Neutrophil (primary cell): ENCODE results near the gene SLC6A1.

Experiments used
- H3K27ac ChIP-seq: fragments of 200-600 bp; sonication (generic); 2 replicates; pipeline ENCODE4 v1.5.1; 2016; ENCODE audit warnings: mild to moderate bottlenecking, moderate library complexity
- H3K27me3 ChIP-seq: fragments of 200-600 bp; sonication (generic); 2 replicates; pipeline ENCODE4 v1.6.0; 2016; ENCODE audit warnings: mild to moderate bottlenecking
- H3K36me3 ChIP-seq: fragments of 200-600 bp; sonication (generic); 2 replicates; pipeline ENCODE4 v1.5.1; 2017
- H3K4me1 ChIP-seq, 2 experiments: fragments of 200-600 bp in 1 of 2; sonication (generic) in 1 of 2; 1 replicate in 1 of 2; 2 replicates in 1 of 2; pipeline versions ENCODE4 v1.5.1 to v1.6.1; 2013 to 2016; ENCODE audit warnings: low read depth in 1 of 2, low read length in 1 of 2, mild to moderate bottlenecking in 1 of 2, moderate library complexity in 1 of 2; ENCODE audit not compliant: control insufficient read depth in 1 of 2, insufficient read depth in 1 of 2
- H3K4me3 ChIP-seq, 2 experiments: fragments of 200-600 bp in 1 of 2; sonication (generic) in 1 of 2; 1 replicate in 1 of 2; 2 replicates in 1 of 2; pipeline ENCODE4 v1.5.1; 2013 to 2016; ENCODE audit warnings: low read depth in 1 of 2, low read length in 1 of 2, mild to moderate bottlenecking in 1 of 2, moderate library complexity in 1 of 2
- H3K9me3 ChIP-seq: fragments of 200-600 bp; sonication (generic); 2 replicates; pipeline ENCODE4 v1.5.1; 2016
- TF ChIP-seq, protein P1 (sequence below): fragments of 200-600 bp; sonication (generic); IDR thresholded peaks from 2 replicates; pipeline ENCODE4 v1.5.1; 2016; ENCODE audit warnings: antibody characterized with exemption

The SLC6A1 gene

DNA sequence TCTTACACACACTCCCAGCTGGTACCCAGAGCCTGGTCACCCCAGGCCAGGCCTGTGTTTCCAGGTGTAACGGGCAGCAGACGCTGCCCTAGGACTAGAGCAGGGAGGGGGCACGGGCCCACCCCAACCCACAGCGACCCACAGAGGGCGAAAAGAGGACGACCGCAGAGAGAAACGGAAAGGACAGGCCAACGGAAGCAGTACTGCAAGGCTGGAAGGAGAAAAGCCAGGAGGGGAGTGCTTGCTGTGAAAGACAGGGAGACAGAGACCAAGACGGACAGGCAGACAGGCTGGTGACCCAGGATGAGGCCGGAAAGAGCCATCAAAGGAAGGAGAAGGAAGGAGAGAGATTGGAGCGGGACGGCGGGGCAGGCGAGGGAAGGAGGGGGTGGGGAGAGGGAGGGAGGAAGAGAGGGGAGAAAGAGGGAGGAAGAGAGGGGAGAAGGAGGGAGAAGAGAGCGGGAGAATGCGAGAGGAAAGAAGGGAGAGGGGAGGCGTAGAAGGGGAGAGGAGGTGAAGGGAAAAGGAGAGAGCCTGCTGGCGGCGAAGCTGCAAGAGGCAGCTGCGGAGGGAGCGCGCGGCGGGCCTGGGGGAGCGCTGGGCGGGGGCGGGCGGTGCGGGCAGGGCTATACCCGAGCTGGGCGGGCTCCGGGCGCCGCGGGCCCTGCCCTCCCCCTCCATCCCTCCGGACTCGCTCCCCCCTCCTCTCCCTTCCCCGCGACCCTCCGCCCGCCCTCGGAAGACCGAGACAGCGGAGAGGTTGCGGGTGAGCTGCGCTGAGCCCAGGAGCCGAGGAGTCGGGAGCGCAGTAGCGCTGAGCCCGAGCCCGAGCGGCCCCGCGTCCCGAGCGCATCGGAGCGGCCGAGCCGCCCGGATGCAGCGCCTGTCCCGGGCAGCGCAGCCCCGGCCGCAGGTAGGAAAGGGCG, at the start of gene SLC6A1:
SLC6A1 (plus strand) TSS at position 732 of the 926 bp plus-strand sequence. CDS start 24,464 bp downstream, outside the sequence.
- H3K27me3 ChIP-seq: peaks cover 98% of the 10 kb centered on the region
- H3K4me3 ChIP-seq: no peak within 1 kb of the TSS
- no peak within 1 kb of the TSS for H3K27ac ChIP-seq
- H3K36me3 ChIP-seq: no peaks in the 10 kb centered on the region
- TF ChIP-seq, protein P1, sequence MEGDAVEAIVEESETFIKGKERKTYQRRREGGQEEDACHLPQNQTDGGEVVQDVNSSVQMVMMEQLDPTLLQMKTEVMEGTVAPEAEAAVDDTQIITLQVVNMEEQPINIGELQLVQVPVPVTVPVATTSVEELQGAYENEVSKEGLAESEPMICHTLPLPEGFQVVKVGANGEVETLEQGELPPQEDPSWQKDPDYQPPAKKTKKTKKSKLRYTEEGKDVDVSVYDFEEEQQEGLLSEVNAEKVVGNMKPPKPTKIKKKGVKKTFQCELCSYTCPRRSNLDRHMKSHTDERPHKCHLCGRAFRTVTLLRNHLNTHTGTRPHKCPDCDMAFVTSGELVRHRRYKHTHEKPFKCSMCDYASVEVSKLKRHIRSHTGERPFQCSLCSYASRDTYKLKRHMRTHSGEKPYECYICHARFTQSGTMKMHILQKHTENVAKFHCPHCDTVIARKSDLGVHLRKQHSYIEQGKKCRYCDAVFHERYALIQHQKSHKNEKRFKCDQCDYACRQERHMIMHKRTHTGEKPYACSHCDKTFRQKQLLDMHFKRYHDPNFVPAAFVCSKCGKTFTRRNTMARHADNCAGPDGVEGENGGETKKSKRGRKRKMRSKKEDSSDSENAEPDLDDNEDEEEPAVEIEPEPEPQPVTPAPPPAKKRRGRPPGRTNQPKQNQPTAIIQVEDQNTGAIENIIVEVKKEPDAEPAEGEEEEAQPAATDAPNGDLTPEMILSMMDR: no peak
- H3K4me1 ChIP-seq: no peaks in the 10 kb centered on the region
- no peaks in the 10 kb centered on the region for H3K9me3 ChIP-seq

DNA sequence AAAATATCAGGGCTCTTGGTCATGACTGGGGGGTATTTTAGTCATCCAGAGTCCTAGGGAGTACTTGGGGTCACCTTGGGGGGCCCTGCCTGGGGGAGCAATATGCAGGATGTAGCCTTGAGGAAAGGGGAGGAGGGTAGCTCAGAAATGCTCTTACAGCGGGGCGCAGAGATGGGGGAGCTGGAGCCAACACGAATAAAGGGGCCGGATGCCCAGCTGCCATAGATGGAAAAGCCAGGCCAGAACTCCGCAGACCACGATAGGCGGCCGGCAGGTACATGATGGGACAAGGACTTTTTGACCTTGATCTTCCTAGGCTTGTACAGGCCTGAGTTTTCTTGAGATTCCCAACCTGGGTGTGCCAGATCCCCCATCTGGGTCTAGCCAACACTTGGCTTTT, 47.7 kb upstream of the SLC6A1 start:
- Histone ChIP-seq H3K36me3 (no peaks in the 10 kb centered on the region), H3K27me3 (peaks cover 6% of the 10 kb centered on the region), H3K27ac (no peak overlapping the region), H3K4me3 (no peak overlapping the region), H3K4me1 (no peaks in the 10 kb centered on the region), H3K9me3 (no peaks in the 10 kb centered on the region)
- TF ChIP-seq, protein P1: no peak

DNA sequence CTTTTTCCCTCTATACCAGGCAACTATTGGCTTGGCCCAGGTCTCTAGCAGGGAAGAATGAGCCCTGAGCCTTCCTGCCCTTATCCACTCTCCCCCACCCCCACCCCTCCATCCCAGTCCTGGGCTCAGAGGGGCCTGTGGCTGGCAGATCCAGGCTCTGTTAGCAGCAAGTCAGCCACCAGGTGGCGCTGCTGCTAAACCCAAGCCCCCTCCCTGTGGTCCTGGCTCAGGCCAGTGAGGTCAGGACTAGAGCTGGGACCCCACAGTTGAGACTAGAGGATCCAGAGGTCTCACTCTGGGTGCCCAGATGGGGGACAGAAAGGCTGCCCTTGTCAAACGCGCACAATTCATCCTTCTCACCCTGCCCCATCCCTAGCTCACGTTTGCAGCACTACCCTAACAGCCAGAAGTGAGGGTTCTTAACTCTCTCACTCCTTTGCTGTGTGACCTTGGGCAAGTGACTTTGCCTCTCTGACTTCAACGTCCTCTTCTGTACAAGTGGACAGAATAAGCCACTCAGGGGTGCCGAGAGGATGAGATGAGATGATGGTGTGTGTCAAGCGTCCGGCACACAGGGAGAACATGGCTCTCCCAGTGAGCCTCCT, 46.8 kb upstream of the SLC6A1 start:
- H3K4me1 ChIP-seq: no peaks in the 10 kb centered on the region

DNA sequence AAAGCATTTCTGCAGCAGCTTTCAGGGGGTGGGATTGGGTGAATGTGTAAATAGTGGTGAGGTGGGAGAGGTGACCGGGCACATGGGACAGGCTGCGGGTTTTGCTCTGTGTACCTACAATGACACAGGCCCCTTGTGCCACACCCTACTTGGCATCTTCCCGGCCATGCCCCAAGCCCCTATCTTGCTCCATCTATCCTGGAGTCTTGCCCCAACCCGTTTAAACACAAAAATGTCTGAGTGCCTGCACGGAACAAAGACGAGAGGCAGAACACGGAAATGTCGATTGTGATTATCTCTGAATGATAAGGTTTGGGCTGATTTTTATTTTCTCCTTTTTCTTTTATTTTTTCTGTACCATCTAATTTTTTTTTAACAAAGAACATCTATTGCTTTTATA, 46.0 kb upstream of the SLC6A1 start:
- Histone ChIP-seq H3K4me3 (no peak overlapping the region), H3K27me3 (peaks cover 6% of the 10 kb centered on the region), H3K27ac (no peak overlapping the region), H3K9me3 (no peaks in the 10 kb centered on the region), H3K36me3 (no peaks in the 10 kb centered on the region), H3K4me1 (no peaks in the 10 kb centered on the region)
- TF ChIP-seq, protein P1: no peak

More for the DNA sequence above, 46.8 kb upstream of the SLC6A1 start:
- Histone ChIP-seq H3K9me3 (no peaks in the 10 kb centered on the region), H3K36me3 (no peaks in the 10 kb centered on the region), H3K27me3 (peaks cover 6% of the 10 kb centered on the region), H3K4me3 (no peak overlapping the region), H3K27ac (no peak overlapping the region)
- TF ChIP-seq, protein P1: peak; percentile 58

DNA sequence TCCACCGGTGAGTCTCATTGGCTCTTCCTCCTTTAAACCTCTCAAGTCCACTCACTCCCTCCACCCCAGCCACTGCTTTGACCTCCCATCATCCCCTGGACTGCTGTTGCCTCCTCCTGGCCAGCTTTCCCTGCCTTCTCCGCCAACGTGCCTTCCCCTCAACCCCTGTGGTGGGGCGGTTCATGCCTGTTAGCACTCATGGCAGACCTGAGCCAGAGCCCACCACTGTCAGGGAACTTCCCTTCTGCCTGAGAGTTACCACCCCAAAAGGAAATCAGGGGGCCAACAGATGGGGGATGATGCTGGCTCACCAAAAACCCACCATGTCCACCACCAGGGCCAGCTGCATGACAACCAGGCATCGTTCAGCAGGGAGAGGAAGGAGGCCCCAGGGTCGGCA, 44.2 kb upstream of the SLC6A1 start:
- Histone ChIP-seq H3K27me3 (peaks cover 7% of the 10 kb centered on the region), H3K4me3 (no peak overlapping the region), H3K36me3 (no peaks in the 10 kb centered on the region), H3K9me3 (no peaks in the 10 kb centered on the region), H3K4me1 (no peaks in the 10 kb centered on the region), H3K27ac (no peak overlapping the region)
- TF ChIP-seq, protein P1: no peak
